GM19239 (cell line): ENCODE results near the gene GLYATL1.

ENCODE experiments used
- DNase-seq: peaks from one replicate; pipeline ENCODE4 v3.0.0; 2011; ENCODE audit warnings: low spot score; ENCODE audit not compliant: insufficient read length
- FAIRE-seq: peaks from 2 replicates; lab custom pipeline; 2011; peaks lifted over from hg19 to GRCh38; lab: Jason Lieb, UNC

GLYATL1 gene, protein sequence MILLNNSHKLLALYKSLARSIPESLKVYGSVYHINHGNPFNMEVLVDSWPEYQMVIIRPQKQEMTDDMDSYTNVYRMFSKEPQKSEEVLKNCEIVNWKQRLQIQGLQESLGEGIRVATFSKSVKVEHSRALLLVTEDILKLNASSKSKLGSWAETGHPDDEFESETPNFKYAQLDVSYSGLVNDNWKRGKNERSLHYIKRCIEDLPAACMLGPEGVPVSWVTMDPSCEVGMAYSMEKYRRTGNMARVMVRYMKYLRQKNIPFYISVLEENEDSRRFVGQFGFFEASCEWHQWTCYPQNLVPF

DNA sequence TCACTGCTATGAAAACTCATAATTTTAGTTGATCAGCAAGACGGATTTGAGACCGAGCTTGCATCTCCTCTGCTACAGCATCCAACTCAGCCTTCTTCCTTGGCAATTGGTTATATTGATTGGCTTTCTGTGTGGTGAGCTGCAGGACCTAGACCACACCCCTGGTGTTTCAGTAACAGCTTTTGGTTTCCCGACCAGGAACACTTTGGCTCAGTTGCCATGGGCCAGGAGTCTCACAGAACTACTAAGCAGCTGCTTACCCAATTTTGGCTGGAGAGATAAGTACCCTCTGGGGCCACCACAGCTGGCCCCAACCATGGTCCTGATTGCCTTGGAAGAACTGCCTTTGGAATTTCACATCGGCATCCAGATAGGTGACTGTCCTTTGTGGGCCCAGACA lies at the start of gene GLYATL1:
Gene GLYATL1, plus strand, starts transcription at position 212 of the 400 bp plus-strand sequence. CDS start 7,600 bp downstream, outside the sequence.
- FAIRE-seq (no peak), DNase-seq (no peak)

DNA sequence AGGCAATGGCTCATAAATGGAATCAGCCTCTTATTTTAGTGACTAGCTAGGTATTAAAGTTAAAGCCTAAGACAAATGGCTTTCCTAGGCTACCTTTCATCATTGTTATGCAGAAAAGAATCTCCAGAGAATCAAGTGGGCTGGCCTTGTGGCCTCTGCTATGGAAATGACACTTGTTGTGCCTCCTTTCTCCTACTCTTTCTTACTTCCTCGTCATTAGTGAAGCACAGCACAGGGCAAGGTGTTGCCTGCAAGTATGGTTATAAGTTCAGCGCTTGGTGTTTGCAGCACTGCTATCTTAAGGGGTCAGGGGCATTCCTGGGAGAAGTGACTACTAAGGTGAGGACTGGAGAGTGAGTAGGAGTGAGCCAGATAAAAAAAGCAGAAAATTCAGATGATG lies 45.4 kb upstream of the GLYATL1 start:
- DNase-seq, result no peak
- no peak for FAIRE-seq

DNA sequence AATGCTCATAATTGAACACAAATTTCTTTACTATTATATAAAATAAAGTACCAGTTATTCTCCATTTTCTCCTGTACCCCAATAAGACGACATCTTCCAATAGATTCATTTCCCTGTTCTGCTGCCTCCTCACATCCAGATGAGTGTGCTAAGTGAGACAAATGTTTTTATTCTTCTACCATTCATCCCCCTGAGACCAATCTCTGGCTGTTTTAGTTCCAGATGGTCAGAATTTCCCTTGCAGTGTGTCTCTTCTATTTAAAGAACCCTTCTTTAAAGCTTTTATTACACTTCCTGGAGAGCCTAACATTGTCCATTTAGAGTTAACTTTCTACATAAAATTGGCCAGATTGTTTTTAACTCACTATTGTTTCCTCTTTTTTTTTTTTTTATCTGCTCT lies 41.2 kb upstream of the GLYATL1 start:
- DNase-seq (no peak), FAIRE-seq (no peak)

DNA sequence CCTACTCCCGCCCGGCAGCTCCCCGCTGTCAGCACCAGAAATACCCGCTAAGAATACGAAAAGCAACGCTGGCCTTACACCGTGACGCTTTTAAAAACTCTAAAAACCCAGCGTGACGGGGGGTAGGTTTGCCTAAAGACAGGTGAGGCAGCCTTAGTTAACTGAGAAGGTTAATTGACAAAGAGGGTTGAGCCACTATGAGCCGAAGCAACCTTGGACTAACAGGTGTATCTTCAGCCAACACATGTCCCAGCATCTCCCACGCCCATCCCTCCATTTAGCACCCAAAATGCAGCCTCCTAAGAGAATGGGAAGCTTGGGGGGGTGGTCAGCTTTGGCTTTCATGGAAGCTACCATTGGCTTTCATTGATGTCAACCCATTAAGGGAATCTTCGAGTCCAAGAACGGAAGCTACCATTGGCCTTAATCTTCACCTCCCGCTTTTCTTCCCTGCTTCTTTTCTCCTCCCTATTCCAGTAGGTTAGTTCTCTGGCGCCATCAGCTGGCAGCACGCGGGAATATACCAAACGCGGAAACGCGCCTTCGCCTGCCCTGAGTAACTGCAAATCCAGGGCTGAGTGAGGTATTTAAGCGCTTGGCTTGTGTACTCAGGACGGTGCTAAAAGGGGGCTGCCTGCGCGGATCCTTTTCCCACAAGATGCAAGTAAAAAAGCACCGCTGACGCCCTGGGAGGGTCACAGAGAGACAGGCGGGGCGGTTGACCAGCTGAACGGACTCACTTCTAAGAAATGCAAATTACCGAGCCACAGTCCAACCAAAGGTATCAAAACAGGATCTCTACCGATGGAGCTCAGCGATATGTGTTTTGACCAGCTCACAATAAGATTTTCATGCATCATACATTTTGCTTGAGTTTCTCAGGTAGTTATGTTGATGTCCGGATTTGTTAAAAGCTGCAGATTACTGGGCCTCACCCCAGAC lies 38.5 kb upstream of the GLYATL1 start:
- DNase-seq (no peak), FAIRE-seq (peak; percentile 64)

DNA sequence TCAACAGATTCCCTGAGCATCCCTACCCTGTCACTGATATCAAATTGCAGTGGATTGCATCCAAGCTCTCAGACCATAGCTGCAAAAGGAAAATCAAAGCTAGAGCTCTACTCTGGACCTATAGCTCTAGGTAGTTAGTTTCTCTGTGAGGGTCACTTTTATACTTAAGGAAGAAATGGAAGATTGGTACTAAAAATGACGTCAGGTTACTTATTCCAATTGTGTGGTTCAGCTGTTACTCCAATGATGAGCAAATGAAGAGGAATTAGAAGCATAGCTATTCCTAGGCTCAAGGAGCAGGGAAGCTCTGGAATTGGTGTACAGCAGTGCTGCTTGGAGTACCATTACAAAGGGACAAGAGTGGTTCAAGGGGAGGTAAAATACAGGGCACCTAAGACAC lies 36.4 kb upstream of the GLYATL1 start:
- no peak for FAIRE-seq

DNA sequence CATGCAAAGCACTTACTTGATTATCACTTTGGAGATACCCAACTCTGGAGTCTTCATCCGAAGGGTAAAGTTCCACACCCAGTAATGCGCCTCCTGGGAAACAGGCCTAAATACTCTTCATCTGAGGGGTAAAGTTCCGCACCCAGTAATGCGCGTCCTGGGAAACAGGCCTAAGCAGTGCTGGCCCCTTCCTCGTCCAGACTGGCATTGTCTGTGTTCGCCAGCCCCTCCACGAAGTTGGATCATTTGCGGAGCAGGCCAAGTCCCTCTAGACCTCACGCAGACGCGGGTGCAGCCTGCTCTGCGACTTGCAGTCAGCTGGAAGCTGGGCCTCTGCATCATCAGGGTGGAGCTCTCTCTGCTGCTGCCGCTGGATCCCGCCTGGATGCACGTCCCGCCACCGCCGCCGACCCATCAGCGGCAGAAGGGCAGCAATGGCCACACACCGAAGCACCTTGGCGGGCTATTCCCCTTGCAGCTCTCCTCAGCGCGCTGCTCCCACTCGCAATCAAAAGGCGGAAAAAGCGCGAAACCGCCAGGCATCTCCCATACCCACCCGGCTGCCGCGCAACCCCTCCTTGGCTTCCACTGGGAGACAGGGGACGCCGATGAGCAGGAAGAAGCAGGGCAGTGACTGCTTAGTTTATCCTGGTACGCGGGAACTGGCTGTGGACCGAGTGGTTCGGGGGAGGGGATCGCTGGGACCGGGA lies 34.1 kb upstream of the GLYATL1 start:
- FAIRE-seq, result no peak
- DNase-seq, result no peak

More for the DNA sequence above, 36.4 kb upstream of the GLYATL1 start:
- no peak for DNase-seq

DNA sequence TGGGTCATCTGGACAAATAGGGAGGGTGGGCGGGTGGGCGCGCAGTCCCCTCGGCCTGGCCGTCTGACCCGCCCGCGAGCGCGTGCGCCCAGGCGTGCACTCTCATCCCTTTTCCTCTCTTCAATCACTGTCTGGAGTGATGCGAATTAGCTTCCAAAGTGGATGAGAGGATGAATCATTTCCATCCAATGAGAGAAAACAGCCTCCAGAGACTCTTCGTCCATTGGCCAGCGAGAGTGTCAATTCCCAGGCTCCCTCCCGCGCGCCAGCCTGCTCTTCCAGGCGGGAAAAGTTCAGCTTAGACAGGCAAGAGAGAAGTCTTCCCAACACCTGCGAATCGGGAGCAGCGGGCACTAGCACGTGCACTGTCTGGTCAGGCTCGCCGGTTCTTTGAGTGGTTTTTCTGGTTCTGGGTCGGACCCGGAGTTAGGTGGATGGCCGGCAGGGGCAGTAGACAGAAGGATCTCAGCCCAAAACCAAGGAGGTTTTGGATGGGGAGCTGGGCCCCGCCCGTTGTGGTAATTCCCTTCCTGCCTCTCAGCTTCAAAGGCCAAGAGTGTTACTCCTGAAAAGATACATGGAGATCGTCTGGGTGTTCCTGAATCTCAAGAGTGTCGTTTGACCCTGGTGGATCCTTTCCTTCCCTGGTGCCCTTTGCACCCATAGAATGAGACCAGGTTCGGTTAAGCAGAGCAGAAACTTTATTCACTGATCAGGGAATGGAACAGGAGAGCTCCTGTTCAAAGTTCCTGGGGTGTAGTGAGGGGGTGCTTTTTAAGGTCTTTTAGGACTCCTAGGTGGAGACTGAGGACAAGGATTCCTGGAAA lies 33.4 kb upstream of the GLYATL1 start:
- DNase-seq (no peak), FAIRE-seq (no peak)

DNA sequence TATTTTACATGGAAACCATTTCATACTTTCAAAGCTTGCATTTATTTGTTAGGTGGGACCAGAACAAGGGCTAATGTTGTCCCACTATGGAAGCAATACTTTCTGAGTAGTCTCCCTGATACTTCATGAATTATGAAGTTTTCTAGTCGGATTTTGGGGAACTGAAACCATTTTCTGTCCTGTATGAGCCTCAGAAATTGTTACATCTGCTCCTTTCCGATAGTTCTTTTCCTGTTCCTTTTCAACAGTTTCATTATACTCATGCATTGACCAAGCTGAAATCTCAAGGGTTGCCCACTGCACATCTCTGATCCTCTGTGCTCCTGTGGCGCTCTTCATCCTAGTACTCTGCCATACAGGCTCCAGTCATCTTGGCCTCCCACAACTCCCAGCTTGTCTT lies 31.5 kb upstream of the GLYATL1 start:
- DNase-seq (no peak), FAIRE-seq (peak; percentile 62)

DNA sequence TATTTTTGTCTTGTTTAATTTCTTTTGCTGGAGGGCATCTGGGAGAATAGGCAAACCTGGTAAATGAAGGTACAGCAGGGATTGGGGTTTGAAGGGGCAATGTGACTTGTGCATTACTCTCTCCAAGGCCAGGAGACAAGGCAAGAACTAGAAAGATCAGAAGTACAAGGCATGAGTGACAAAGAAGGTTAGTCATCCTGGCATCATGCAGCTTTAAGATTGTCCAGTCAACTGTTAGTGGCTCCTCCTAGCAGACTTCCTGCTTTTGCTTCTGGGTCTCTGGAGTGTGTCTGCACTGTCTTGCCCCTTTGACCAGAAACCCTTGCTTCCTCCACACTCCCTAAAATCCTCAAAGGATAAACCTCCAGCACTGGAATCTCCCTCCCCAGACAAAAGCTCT lies 27.2 kb upstream of the GLYATL1 start:
- FAIRE-seq (no peak), DNase-seq (no peak)

DNA sequence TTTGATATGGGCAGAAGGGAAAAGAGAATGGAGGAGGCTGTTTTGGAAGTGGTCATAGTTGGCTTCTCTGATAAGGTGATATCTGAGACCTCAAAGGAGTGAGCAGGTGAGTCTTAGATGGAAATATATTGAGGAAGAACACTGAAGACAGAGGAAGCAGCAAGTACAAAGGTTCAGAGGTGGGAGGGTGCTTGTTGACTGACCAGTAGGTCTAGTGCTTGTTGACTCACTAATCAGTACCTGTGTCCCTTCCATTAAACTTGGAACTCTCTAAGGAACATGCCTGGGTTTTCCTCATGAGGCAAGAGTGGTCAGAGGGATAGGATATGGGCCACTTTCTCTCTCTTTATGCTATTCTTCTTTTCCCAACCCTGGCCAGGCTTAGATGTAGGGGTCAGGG lies 25.6 kb upstream of the GLYATL1 start:
- FAIRE-seq, result no peak
- no peak for DNase-seq

DNA sequence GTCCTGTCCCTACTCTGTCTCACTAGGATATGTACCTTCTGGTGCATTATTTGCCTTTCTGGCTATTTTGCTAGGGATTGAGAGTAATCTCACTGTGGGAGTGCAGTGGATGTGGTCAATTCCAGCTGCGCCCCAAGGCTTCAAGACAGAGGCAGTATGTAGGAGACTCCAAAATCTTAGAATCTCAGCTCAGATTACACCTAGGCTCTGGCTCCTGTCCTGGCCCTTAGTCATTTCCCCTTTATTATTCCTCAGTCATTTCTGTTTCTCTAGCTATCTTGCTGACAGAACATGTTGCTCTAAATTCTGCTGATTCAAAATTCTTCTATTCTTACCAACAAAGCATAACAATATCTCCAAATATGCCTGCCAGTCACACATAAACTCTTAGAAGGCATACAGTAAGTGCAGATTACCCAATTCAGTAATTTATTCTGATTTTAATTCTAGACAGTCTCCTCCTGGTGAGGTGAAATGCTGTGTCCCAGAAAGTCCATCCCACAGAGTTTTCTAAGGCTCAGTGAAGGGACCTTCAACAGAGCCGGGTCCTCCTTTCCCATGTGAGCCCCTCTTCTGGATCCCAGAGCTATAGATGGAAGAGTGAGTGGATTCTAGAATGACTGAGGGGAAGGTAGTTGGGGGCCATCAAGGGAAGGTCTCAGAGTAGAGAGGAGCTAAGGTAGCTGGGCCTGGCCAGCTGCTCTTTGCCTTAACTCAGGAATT lies 24.3 kb upstream of the GLYATL1 start:
- FAIRE-seq, result no peak
- DNase-seq, result no peak

DNA sequence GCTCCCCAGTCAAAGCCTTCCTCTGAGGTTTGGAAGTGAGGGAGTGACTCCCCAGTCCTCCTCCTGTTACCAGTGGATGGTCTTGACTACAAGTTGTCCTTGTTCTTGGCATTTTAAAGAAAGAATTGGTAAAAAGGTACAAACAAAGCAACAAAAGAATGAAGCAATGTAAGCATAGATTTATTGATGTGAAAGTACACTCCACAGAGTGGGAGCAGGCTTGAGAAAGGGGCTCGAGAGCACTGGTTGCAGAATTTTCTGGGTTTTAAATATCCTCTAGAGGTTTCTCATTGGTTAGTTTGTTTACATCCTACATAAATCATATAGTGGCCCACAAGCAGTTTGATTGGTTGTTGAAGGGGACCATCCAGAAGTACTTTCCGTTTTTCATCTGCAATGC lies 22.7 kb upstream of the GLYATL1 start:
- FAIRE-seq (no peak), DNase-seq (no peak)

DNA sequence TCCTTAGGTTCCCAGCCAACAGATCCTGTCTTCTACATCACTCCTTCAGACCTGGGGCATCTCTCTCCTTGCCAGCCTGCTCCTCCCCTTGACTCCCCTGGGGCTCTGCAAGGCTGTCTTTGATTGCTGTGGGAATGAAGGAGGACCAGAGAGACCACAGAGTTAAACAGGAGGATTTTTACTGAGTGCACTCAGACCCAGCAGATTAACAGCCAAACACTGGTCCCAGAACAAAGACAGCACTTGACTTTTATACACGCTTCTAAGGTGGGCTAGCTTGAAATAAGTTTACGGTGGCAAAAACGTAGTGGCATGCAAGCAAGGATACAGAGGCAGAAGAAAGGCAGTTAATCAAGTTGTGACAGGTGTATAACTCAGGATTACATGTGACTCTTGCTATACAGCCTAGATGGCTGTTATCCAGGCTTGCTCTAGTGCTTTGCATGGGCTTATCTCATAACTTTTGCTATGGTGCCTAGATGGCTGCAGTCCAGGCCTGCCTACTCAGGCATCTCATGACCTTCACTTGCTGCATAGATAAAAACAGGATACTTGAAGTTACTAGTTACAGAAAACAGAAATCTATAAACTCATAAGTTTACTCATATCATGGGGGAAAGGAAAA lies 22.0 kb upstream of the GLYATL1 start:
- FAIRE-seq, result no peak
- no peak for DNase-seq

DNA sequence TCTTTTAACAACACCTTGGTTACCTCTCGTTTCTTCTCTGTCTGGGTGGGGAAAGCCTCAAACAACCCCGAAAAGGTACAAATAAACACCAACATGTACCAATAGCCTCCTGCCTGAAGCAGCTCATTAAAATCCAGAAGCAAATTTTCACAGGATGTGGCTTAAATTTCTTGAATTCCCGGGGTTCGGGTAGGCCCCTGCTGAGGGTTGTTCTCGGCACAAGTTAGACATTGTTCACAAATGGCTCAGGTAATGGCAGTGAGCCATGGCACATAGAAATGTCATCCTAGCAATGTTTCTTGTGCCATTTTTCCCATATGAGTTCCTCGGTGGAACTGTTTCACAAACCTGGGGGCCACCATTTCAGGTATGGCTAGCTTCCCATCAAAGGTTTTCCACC lies 19.7 kb upstream of the GLYATL1 start:
- no peak for DNase-seq
- FAIRE-seq, result no peak

DNA sequence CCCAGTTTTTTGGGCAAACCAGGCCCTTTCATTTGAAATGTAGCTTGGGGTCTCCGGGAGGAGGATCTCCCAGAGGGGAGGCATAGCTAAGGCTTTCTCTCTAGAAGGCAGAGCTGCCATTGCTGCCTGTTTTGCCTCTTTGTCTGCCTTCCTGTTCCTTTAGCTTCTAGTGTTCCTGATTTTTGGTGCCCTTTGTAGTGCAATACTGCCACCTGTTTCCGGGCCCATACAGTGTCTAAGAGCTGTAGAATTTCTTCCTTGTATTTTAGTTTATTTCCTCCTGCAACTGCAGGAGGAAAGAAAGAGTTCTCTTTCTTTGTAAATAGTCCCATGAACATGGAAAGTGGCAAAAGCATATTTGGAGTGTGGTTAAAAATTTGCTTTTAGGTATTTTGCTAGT lies 19.3 kb upstream of the GLYATL1 start:
- DNase-seq (no peak), FAIRE-seq (no peak)

DNA sequence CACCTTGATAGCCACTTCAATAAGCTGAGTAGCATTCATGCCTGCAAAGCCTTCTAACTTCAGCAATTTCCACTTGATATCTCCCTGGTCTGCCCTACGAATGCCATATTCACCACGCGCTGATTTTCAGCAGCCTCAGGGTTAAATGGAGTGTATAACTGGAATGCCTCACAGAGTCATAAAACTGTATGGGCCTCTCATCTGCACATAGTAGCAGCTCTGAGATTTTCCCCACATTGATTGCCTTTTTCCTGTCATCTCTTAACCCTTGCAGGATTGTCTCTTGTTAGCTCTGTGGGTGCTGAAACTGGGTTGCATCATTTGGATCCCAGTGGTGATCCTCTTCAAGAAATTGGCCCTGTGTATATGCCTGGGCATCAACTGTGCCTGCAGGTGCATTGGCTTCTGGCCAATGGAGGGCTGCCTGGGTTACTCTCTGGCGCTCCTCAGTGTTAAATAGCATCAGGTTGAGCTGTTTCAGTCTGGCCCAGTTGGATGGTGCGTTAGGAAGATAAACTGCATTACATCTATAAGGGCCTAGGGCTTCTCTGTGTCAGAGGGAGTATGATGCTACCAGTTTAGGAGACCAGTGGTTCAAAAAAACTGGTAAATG lies 17.4 kb upstream of the GLYATL1 start:
- no peak for DNase-seq
- no peak for FAIRE-seq

DNA sequence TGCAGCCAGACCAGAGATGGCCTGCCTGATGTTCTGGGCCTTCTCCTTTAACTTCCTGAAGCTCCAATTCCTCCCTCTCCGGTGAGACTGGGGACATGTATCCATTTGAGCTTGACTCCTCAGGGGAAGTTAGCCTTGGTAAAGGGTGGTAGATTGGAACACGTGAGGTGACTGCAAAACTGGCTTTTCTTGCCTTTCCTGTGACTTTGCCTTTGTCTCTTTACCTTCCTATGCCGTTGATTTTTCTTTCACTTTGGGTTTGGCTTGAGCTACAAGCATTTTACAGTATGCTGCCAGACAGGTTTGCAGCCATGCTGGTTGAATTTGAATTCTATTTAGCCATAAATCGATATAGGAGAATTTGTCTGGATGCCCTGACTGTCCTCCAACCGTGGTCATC lies 16.8 kb upstream of the GLYATL1 start:
- FAIRE-seq, result no peak

DNA sequence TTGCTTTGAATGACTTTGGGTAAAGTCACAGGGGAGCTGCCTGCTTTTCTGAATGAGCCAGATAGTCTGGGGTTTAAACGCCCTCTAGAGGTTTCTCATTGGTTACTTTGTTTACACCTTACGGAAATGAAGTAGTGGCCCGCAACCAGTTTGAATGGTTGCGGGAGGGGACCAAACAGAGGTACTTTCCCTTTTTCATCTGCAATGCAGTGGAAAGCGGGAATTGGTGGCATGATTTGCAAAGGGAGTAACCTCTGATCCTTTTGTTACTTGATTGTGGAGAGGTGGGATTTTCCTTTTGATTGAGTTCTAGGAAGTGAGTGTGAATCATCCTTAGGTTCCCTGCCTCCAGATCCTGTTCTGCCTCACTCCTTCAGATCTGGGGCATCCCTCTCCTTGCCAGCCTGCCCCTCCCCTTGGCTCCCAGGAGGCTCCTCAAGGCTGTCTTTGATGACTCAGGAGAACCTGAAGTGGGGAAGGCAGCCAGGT lies 15.9 kb upstream of the GLYATL1 start:
- peak; percentile 24 for DNase-seq
- peak; percentile 21 for FAIRE-seq

More for the DNA sequence above, 16.8 kb upstream of the GLYATL1 start:
- DNase-seq, result no peak
